NCI-H2227 treated with DMSO at 0.1 percent for 48 hours (cell line): ENCODE measurements around the gene GLIS2.

Experiments used
- DNase-seq: peaks from one replicate; lab custom pipeline; 2025; lab: John Stamatoyannopoulos, UW

GLIS2 gene

DNA sequence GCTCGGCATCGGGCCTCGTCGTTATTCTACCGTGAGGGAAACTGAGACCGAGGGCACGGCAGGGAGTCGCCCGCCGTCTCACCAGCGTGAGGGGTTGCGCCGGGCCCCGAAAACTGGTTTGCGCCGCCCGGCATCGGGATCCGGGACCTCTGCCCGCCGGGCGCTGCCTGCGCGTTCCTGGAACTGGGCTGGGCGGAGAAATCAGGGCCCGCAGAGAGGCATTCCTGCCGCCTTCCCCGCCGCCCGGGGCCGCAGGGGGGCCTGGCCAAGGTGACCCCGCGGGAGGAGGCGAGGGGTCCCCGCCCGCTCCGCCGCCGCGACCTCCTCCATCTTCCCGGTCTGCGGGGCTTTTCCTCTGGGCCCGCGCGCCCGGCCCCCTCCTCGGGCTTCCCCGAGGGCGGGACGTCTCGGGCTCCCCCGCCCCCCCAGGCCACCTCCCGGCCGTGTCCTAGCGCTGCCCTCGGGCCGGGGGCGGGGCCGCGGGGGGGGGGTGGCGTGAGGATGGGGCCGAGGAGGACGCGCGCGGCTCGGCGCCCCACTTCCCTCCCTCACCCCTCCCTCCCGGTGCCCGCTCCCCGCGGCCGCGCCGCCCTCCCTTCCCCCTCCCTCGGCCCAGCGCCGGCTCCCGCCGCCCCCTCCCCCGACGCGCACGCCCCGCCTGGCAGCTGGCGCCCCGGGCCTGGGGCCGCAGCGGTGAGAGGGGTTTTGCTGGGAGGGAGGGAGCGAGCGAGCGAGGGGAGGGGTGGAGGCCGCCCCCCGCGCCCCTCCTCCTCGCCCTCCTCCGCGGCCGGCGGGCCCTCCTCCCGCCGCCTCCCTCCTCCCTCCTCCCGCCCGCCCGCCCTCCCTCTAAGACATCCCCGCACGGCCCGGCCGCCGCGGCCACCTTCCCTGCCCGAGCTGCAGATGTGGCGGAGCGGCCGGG, at the start of gene GLIS2:
Gene GLIS2 (plus strand): TSS at position 882 of the 922 bp plus-strand sequence. CDS start 16,214 bp downstream, outside the sequence.
- DNase-seq: peak; percentile 87

- DNase-seq: no peak
Observed at GRCh38 chr16:4266372-4266771, 49.5 kb upstream of the GLIS2 start.

- no peak for DNase-seq
Observed at GRCh38 chr16:4270091-4270490, 45.8 kb upstream of the GLIS2 start.

- no peak for DNase-seq
Observed at GRCh38 chr16:4270595-4270994, 45.3 kb upstream of the GLIS2 start.

DNA sequence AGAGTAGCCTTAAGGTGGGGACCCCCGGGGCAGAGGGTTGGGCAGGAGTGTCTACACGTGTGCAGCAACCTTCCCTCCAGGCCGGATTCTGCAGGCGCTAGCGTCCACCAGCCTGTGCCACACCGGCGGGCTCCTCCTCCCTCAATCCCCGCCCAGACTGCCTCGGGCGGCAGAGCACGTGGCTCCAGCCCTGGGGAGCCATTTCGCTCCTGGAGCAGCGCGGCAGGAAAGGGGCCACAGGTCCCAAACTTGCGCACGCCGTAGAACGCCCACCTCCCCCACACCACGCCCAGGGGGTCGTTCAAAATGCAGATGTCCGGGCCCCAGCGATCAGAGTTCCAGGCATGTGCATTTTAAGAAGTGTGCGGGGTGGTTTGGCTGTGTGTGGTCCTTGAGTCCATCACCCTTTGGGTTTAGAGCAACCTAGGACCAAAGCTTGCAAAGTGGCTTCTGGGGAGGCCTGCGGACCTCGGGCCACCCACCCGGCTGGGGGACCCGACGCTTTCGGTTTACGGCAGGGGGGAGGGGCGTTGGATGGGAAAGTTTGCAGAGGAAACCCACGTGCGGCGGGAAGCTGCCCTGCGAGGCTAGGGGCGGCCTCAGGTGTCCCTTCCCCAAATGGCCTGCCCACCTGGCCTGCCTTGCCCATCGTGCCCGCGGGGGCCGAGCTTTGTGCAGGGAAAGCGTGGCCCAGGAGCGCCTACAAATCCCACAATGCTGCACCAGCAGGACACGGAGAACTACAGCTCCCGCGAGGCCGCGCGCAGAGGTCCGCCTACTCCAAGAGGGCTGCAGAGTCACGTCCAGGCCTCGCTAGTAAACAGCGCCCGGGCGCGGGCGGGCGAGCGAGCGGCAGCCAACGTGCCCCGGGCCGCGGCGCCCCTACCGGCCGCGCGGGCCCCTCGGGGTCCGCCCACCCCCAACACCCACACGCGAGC, 44.4 kb upstream of the GLIS2 start:
- DNase-seq: peak; percentile 92

GRCh38 chr16:4272114-4272956, 43.5 kb upstream of the GLIS2 start:
- no peak for DNase-seq

GRCh38 chr16:4273858-4274311, 42.0 kb upstream of the GLIS2 start:
- DNase-seq: peak; percentile 74

DNA sequence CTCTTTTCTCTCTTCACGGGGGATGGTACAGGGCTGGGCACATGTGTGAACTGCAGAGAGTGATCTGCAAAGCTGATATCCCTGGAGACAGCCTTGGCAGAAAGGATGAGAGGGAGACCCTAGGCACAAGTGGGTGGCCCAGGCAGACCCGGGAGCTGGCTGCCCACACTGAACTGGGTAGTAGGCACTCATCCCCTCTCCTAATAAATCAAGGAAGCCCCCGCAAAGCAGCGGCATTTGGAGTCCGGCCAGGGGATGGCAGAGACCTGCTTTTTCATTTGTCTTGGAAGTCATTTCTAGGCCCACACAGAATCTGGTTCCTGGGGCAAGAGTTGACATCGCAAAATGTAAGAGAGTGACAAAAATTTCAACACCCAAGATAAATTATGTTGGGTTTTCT, 40.0 kb upstream of the GLIS2 start:
- DNase-seq: no peak

DNA sequence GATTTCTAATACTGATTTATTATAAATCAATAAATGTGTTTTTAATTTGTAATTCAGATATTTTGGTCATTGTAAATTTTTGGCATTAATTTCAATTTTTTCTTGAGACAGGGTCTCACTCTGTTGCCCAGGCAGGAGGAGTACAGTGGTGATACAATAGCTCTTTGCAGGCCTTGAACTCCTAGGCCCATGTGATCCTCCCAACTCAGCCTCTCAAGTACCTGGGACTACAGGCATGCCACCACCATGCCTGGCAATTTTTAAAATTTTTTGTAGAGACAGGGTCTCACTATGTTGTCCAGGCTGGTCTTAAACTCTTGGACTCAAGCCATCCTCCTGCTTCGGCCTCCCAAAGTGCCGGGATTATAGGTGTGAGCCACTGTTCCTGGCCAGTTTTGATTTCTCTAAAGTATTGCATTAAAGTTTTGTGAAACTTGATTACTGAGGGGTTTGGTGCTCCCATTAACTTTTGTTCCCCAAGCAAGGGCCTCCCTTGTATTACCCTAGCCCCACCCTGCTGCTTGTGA, 37.8 kb upstream of the GLIS2 start:
- DNase-seq: no peak

DNA sequence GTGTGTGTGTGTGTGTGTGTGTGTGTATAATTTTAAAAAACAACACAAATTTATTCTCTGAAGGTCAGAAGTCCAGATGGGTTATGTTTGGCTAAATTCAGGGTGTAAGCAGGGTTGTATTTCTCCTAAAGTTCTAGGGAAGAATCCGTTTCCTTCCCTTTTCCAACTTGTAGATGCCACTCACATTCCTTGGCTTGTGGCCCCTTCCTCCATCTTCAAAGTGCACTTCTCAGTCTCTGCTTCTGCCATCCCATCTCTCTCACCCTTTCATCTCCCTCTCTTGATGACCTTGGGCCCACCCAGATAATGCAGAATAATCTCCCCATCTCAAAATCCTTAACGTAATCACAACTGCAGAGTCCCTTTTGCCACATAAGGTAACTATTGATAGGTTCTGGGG, 35.2 kb upstream of the GLIS2 start:
- no peak for DNase-seq

GRCh38 chr16:4283441-4283840, 32.4 kb upstream of the GLIS2 start:
- no peak for DNase-seq

GRCh38 chr16:4283939-4284338, 31.9 kb upstream of the GLIS2 start:
- DNase-seq: no peak

DNA sequence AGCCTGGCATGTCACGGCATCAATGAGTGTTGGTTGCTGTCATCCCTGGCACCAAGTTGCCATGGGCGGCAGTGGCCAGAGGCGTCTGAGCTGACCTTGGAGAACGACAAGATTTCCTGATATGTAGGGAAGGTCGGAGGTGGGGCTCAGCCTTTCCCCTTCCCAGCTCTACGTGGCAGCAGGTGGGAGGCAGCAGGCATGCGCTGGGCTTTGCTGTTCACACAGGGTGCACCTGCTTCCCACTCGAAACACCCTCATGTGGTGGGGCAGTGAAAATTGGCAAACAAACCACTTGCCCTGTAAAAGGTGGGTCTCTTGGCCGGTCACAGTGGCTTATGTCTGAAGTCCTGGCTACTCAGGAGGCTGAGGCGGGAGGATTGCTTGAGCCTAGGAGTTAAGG, 30.7 kb upstream of the GLIS2 start:
- no peak for DNase-seq

- DNase-seq: no peak
Observed at GRCh38 chr16:4288148-4288921, 27.5 kb upstream of the GLIS2 start.

GRCh38 chr16:4290236-4290830, 25.5 kb upstream of the GLIS2 start:
- DNase-seq: no peak

DNA sequence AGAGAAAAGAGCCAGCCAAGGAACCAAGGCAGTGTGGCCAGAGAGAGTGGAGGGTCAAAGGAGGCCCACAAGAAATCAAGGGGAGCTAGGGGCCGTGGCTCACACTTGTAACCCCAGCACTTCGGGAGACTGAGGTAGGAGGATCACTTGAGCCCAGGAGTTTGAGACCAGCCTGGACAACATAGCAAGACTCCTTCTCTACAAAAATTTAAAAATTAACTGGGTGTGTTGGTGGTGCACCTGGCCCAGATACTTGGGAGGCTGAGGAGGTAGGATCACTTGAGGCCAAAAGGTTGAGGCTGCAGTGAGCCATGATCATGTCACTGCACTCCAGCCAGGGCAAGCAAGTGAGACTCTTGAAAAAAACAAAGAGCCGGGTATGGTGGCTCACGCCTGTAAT, 24.2 kb upstream of the GLIS2 start:
- no peak for DNase-seq

DNA sequence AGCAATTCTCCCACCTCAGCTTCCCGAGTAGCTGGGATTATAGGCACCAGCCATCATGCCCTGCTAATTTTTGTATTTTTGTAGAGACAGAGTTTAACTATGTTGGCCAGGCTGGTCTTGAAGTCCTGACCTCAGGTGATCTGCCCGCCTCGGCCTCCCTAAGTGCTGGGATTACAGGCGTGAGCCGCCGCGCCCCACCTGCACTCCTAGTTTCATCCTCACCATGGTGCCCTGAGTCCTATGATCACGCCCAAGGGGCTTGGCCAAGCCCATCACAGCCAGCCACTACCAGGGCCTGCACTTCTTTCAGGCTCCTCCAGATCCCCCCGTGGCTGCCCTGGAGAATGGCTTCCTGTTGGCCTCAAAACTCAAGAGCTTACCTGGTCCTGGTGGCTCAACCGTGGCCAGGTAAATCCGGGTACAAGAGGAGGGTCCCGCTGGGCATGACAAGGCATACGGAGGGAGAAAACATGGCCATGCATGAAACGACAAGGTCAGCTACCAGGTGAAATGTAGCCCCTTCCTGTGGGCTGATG, 22.6 kb upstream of the GLIS2 start:
- DNase-seq: no peak

DNA sequence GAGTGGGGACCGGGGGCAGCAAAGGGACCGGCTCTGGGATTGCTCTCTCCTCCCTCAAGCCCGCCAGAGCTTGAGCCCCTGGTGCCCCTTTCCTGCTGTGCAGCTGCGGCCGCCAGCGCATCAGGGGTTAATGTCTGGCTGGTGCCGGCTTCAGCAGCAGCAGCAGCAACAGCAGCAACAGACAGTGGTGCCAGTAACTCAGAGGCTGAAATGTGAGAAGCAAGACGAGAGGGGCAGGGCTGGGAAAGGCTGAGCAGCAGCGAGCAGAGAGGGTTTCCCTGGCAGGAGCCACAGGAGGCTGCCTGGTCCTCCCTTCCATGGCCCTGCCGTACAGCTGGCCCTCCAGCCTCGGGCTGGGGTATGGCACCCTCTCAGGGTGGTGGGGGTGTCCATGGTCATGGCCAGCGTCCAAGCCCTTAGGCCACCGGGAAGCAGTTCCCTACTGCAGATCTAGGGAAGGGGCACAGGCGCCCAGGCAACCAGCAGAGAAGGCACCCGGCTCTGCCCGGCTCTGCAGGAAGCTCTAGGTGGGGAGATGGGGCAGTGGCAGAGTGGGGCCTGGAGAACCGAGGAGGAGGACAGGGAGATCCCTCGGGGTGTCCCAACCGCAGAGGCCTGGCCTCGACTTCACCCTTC, 21.9 kb upstream of the GLIS2 start:
- DNase-seq: peak; percentile 75

- DNase-seq: no peak
Observed at GRCh38 chr16:4295581-4295980, 20.3 kb upstream of the GLIS2 start.

DNA sequence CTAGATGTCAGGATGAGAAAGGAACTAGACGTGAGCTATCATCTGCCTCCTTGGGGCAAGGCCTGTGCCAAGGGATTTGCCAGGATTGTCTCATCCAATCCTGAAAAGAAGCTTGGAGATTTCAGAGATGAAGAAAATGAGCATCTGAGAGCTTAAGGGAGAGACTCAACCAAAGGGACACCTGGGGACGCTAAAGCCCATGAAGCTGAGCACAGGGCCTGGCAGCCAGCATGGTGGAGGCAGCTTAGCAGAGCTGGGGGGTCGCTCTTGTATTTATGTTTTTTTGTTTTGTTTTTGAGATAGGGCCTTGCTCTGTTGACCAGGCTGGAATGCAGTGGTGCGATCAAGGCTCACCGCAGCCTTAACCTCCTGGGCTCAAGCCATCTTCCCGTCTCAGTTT, 18.4 kb upstream of the GLIS2 start:
- DNase-seq: no peak
